Measurements from ENCODE around the gene FBXO21.

GRCh38 chr12:117161460-117162166 is 28.7 kb downstream of the FBXO21 start:
- TF ChIP-seq CTCF (IDR thresholded peaks at IDR 0.05; ENCODE audit: low read depth, low read length, poor library complexity, severe bottlenecking) = no peak
- TF ChIP-seq EZH2phosphoT487 (IDR thresholded peaks at IDR 0.05; ENCODE audit: borderline replicate concordance, low read length) = no peak

All from DOHH2 (cell line).